Activated CD8-positive, alpha-beta memory T cell treated with anti-CD3 and anti-CD28 coated beads, Interleukin-2, amount 50 U/mL, for 1 hour (primary cell): ENCODE measurements around the gene SH3BP4.

Experiments used
- DNase-seq: peaks from one replicate; pipeline ENCODE4 v3.0.0-alpha.2; 2020; ENCODE audit errors: extremely low read depth

SH3BP4 gene

DNA sequence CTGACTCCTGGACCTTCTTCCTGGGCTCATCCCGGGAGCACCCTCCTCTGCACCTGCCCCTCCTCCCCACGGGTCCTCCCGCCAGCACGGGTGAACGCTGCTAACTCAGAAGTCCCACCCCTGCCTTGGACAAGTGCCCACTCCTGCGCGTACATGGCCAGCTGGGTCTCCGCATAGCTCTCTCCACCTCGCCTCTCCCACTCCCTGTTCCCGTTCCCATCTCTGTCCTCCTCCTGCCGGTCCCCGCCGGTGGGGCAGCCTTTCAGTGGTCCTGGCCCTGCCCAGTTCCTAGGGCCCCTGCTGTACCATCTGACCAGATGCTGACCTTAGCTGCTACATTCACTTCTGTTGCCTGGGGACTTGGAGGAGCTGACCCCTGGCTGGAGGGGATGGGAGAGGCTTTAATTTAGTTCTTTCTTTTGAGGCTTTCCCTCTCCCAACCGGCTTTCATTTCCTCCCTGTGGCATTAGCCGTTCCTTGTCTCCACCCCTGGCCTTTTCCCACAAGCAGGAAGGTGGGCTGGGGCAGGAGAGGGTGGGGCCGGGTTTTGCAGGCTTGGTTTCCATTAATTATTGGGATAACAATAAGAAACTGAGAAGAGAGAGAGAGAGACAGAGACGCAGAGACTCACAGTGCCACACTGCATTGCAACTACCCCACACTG is 136.1 kb downstream of the SH3BP4 start:
- no peak for DNase-seq

DNA sequence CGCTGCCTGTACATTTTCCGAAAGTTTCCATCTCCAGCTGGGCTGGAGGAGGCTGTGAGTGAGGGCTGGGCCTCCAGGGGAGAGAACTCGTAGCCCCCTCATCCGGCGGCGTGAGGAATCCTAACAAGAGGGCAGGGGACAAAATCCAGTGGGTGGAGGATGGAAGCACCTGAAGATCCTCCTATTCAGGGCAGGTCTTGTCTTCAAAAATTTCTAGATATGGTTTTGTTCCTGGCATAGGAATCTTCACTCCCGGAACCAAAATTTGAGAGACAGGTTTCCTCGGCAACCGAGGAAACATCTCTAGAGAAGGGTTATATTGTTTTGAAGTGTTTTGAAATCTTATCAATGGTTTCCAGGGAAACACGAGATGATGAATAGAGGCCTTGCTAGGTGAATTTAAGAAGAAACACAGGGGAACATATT is 136.7 kb downstream of the SH3BP4 start:
- no peak for DNase-seq

DNA sequence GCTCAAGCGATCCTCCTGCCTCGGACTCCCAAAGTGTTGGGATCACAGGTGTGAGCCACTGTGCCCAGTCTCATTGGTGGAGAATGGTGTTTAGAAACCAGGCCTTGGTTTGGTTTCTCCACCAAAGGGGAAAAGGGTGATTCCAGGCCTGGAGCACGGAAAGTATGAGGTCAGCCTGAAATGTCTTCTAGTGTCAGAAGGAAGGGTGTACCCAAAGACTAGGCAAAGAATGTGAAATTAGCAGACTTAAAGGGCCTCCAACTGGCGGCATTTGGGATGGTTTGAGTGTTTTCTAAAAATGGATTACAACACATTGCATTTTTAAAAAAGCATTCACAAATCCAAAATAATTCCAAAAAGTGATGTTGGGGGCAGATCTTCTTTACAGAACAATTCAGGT is 139.6 kb downstream of the SH3BP4 start:
- DNase-seq, result no peak

DNA sequence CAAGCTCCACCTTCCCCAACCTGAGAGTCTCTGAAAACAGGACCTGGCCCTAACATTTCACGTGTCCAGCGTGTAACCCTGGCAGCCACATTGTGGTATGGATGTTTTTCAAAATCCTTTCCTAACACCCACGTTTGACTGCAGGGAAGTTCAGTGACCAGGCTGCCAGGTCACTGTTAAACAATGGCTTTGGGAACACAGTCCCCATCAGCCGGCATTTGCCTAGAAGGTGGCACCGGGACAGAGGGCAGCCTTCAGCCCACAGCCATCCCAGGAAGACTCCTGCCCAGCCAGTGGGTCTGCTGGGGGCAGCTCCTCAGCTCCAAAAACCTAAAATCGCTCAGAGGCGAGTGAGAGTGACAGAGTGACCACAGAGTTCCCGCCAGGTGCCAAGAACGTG is 140.2 kb downstream of the SH3BP4 start:
- no peak for DNase-seq

DNA sequence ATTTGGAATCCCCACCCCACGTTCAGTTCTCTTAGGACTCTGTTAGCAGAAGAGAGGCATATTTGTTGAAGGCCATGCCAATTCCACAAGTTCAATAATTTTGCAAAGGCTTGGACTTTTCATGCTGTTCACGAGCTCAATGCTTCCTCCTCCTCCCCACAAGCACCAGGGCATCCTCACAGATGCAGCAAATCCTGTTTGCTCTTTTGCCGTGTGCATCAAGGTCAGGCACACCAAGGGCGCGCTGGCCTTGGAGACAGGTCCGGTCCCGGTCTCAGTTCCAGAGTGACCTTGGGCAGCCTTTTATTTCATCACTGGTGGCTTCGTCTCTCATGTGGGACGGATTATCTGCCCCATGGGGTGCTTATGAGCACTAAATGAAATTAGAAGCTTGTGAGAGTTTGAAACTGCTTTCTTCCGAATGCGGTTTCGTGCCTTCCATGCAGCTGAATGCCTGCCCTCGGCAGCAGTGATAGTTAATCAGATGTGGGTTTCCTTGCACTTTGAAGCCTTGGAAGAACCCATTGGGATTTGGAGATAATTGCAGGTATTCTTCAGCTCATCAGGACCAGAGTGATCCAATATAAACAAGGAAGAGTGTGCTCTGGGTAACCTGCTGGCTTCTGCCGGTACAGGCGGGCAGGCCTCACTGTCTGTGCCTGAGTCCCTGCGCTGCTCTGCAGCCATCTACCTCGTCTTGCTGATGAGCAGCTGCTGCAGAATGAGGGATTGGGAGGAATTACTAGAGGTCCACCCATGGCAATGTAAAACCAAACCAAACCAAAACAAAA is 140.8 kb downstream of the SH3BP4 start:
- no peak for DNase-seq

DNA sequence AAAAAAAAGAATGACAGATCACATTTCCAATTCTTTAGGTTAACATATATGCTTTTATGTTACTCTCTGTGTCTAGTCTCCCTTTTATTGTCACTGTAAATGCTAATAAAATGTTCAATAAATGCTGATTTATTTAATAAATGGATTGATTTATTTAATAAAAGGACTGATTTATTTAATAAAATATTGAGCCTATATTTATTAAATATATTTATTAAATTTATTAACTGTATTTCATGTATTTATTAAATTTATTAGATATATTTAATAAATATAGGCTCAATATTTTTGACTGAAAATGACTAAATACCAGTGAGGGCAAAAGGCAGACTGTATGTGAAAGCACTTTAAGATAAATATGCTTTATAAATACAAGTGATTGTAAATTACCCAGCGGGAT is 142.6 kb downstream of the SH3BP4 start:
- DNase-seq, result no peak

DNA sequence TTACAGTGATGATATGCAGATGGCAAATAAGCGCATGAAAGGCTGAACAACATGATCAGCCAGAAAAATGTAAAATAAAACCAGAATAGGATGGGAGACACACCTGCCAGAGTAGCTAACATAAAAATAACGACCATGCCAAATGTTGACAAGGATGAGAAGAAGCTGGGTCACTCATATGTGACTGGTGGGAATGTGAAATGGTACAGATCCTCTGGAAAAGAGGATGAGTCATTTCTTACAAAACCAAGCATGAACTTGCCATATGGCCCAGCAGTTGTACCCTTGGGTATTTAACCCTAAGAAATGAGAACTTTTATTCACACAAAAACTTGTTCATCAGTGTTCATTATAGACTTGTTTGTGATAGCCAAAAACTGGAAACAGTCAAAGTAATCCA is 143.8 kb downstream of the SH3BP4 start:
- DNase-seq, result no peak

DNA sequence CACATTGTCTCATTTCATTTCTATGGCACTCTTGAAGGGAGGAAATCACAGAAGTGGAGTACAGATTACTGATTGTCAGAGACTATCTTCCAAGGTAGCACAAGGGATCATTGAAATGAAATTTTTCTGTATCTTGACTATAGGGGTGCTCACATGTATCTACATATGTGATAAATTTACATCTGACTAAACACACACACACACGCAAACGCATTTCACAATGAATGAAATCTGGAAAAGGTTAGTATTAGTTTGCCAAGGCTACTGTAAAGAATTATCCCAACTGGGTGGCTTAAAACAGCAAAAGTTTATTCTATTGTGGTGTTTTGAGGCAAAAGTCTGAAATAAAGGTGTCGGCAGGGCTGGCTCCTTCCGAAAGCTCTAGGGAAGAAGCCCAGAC is 144.6 kb downstream of the SH3BP4 start:
- DNase-seq, result no peak

DNA sequence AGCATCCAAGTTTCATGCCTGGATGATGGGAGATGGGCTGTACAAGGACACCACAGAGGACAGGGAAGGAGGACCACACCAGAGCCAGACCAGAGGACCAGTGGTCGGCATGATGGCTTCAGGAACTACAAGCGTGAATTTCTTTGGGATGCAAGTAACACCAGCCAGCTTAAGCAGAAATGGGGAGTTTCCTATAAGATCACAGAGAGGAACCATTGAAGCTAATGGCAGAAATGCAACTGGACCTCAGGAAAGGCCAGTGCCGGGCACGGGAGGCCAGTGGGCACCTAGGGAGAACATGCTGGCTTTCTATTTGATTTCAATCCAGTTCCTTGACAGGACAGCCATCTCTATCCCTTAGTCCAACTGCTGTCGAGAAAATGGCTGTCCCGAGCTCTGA is 145.4 kb downstream of the SH3BP4 start:
- DNase-seq, result no peak

DNA sequence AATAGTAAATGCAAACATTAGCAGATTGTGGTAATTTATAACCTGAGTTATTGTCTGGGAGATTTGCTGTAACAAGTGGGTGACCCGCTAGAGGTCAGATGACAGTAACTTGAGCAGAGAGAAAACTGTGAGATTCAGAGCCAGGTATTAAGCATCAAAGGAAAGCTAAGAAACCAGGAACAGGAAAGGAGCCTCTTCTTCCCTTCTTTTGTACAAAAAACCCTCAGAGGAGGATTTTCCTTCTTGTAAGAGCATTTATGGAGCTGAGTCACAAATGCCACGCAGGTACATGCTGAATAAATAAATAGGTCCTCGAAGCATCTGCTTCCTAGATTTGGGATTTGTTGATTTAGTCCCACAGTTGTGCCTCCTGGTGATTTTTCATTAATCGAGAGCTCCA is 146.5 kb downstream of the SH3BP4 start:
- no peak for DNase-seq

DNA sequence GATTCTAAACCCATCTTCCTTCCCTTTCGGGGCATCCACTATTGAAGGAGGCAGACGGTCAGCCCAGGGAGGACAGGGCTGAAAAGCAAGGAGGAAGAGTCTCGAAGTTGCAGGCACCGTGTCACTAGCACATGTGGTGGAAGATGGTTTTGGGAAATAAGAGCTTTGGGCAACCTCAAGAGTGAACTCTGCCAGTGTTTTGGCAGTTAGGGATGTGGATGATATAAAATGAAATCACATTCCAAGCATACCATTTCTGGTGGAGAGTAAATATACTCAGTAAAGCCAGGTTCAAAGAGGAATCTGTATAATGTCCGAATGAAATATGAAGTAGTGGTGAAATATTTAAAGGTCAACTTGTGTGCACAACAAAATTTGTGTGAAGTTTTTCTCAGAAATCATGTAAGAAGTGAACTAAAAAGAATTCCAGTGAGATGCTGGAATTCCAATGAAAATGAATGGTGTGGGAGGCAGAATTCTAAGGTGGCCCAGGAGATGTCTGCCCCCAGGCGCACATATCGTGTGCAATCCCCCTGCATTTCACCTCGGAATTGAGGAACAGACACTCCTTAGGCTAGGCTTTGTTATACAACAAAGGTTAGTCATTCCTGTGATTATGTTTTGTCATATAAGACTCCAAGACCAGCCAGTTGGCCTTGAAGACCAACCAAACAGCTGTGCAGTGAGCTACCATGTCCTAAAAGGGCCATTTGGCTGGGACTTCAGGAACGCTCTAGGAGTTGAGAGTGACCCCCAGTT is 147.1 kb downstream of the SH3BP4 start:
- no peak for DNase-seq

DNA sequence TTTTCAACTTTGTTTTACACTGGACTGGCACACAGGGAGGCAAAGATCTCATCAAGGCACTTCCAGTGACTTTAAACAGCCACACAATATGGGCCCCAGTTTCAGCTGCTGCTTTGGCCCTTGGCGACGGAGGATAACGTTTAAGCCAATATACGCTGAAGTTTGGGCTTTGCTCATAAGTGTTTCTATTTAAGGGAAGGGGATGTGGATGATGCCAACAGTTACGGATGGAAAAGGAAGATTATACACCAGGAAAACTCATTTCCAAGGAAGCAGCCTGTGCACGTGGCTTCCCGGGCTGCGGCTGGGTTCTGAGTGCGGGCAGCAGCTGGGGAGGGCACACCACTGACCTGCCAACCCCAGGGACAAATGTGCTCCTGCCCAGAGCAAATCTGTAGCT is 151.1 kb downstream of the SH3BP4 start:
- DNase-seq, result no peak
